AG09319 (cell line): Measurements from ENCODE around the gene DOCK3.

Experiments used
- DNase-seq: peaks from one replicate; pipeline ENCODE4 v3.0.0-alpha.2; 2010; ENCODE audit warnings: low read depth; ENCODE audit errors: extremely low read depth
- CTCF ChIP-seq: IDR thresholded peaks from 2 replicates; pipeline ENCODE4 v1.5.1; 2011; ENCODE audit warnings: low read depth, mild to moderate bottlenecking, inconsistent platforms, low read length, moderate library complexity

The DOCK3 gene

GRCh38 chr3:50642382-50642781 lies 32.3 kb upstream of the DOCK3 start:
- DNase-seq = no peak
- TF ChIP-seq CTCF = no peak

- no peak for DNase-seq
- TF ChIP-seq CTCF = no peak
Measured at GRCh38 chr3:50644561-50644960, 30.2 kb upstream of the DOCK3 start.

DNA sequence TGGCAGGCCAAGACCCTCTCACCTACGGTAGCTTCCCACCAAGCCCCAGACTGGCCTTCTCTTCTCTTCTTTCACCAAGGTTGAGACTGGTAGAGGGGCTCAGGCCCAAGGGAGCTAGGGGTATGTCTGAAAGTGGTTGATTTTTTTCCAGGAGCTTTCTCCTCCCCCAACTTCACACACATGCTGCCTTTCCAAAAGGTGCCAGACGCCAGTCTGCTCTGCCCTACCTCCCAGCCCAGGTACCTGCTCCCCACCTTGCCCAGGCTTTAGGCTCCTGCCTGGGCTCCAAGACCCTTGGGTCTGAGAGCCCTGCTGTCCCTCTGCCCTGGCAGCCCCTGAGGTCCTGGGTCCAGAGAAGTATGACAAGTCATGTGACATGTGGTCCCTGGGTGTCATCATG lies 29.3 kb upstream of the DOCK3 start:
- TF ChIP-seq CTCF = no peak
- DNase-seq = no peak

- no peak for TF ChIP-seq CTCF
- no peak for DNase-seq
Measured at GRCh38 chr3:50648313-50648712, 26.4 kb upstream of the DOCK3 start.

GRCh38 chr3:50648944-50649343 lies 25.8 kb upstream of the DOCK3 start:
- no peak for TF ChIP-seq CTCF
- no peak for DNase-seq

GRCh38 chr3:50649451-50649931 lies 25.2 kb upstream of the DOCK3 start:
- DNase-seq = no peak
- TF ChIP-seq CTCF = no peak

DNA sequence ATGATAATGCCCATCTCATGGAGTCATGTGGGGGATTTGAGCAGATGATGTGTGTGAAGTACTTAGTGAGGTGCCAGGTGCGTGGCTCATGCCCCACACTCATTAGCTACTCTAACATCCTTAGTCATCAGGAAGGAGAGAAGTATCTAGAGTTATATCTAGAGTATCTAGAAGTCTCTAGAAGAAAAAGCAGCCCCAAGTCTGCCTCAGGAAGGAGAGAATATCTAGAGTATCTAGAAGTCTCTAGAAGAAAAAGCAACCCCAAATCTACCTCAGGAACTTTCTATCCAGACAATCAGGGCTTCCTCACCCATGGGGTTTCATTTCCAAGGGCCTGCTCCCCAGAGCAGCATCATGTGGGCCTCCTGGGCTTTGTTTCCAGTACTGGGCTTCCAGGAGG lies 24.7 kb upstream of the DOCK3 start:
- TF ChIP-seq CTCF = no peak
- no peak for DNase-seq
